OCI-LY3 (cell line): ENCODE measurements around the gene EAF2.

ENCODE experiments used
- EZH2phosphoT487 ChIP-seq: fragments of 200-600 bp; shearing (Covaris generic); IDR thresholded peaks from 2 replicates; pipeline ENCODE4 v1.6.1; 2018; ENCODE audit warnings: antibody characterized with exemption, mixed run types, low read depth
- TF ChIP-seq, protein P1 (sequence below): fragments of 200-600, 300-600 bp; sonication (generic); IDR thresholded peaks from 2 replicates; pipeline ENCODE4 v1.5.1; 2014; ENCODE audit warnings: antibody characterized with exemption, low read length, low read depth

- TF ChIP-seq, protein P1, sequence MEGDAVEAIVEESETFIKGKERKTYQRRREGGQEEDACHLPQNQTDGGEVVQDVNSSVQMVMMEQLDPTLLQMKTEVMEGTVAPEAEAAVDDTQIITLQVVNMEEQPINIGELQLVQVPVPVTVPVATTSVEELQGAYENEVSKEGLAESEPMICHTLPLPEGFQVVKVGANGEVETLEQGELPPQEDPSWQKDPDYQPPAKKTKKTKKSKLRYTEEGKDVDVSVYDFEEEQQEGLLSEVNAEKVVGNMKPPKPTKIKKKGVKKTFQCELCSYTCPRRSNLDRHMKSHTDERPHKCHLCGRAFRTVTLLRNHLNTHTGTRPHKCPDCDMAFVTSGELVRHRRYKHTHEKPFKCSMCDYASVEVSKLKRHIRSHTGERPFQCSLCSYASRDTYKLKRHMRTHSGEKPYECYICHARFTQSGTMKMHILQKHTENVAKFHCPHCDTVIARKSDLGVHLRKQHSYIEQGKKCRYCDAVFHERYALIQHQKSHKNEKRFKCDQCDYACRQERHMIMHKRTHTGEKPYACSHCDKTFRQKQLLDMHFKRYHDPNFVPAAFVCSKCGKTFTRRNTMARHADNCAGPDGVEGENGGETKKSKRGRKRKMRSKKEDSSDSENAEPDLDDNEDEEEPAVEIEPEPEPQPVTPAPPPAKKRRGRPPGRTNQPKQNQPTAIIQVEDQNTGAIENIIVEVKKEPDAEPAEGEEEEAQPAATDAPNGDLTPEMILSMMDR: no peak
- no peak for TF ChIP-seq EZH2phosphoT487
Measured at GRCh38 chr3:121817753-121818152, 17.3 kb upstream of the EAF2 start.
